Skin of body (tissue), 2 donors: ENCODE data around the gene NKX1-2. TPM values are rescaled to one million over a fixed set of nuclear protein-coding genes. Genes with fewer than 3 reads are reported as not detected.

Experiments
- DNase-seq: peaks from one replicate; lab custom pipeline; 2025; lab: John Stamatoyannopoulos, UW
- total RNA-seq: library from RNA; depleted of rRNA; stranded (reverse); fragments of >200 nt; gene quantifications from one replicate; pipeline ENCODE4 v1.2.3, GENCODE V29; 2014

The NKX1-2 gene
- total RNA-seq, 1 donor from 2014 or later, result 0.20 TPM

DNA sequence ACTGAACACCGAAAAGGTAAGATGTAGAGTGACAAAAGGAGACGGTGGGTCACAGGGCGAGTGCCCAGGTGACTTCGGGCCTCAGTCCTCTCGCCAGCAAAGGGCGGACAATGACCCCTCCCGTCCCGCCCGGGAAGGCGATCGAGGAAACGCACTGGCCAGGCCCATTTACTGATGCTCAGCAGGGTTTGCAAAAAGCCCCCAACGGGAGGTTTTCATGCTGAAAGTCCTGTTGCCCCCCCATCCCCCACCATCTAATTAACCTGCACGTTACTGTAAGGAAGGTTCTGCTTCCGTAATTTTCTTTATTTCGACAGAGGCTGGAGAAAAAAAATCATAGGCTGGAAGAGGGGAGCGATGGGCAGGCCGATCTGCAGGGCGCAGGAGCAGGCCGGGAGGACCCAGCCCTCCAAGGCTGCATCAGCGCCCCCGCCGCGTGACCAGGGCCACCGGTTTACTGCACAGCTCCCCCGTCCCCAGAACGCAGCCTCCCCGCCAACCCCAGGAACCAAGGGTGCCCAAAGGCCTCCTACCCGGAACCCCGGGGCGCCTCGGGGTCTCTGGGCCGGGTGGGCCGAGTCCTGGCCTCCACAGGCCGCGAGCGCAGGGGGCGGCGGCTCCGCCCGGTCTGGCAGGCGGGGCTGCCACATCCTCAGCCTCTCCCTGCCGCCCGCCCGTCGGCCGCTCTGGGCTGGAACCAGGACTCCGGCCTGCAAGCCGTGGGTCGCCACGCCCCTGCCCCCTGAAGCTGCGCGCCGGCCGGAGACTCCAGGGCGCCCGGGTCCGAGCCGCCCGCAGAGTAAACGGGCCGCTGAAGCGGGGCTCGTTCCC is 31.7 kb downstream of the NKX1-2 start:
- peak; percentile 17 for DNase-seq

DNA sequence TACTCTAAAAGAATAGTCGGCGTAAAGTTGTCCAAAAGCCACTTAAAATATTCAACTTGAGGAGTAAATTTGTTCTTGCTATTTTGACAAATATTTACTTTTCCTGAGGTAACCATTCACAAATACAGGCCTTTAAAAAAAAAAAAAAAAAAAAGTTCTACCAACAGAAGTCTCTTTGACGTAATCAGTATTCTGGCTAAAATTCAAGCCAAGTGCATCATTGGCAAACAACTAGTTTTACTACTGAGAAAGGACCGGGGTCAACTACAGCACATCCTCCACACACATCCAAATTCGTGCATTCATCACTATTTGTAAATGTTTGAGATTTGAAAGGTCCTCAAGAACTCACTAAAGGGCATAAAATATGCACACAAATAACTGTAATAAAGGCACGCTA is 33.1 kb downstream of the NKX1-2 start:
- DNase-seq, result no peak

GRCh38 chr10:124415210-124415609 is 34.6 kb downstream of the NKX1-2 start:
- no peak for DNase-seq

- DNase-seq, result no peak
These were observed 35.8 kb downstream of the NKX1-2 start for GRCh38 chr10:124414076-124414475.

GRCh38 chr10:124409696-124410095 is 40.1 kb downstream of the NKX1-2 start:
- DNase-seq, result no peak

GRCh38 chr10:124408357-124408756 is 41.5 kb downstream of the NKX1-2 start:
- no peak for DNase-seq

GRCh38 chr10:124407456-124407855 is 42.4 kb downstream of the NKX1-2 start:
- no peak for DNase-seq

GRCh38 chr10:124403548-124403947 is 46.3 kb downstream of the NKX1-2 start:
- peak; percentile 48 for DNase-seq

- no peak for DNase-seq
These were observed 47.6 kb downstream of the NKX1-2 start for GRCh38 chr10:124402273-124402672.

GRCh38 chr10:124401633-124402032 is 48.2 kb downstream of the NKX1-2 start:
- DNase-seq, result no peak

Other genes starting within 250 kb of the NKX1-2 start
- 132 TPM for gene OAT, start 31.1 kb downstream of the NKX1-2 start, total RNA-seq
- 7.7 TPM for gene LHPP, start 11.8 kb upstream of the NKX1-2 start, total RNA-seq